ENCODE results near the gene VMP1. TPM values are rescaled to one million over a fixed set of nuclear protein-coding genes. Genes with fewer than 3 reads are reported as not detected.

Gene VMP1
- total and polyA plus RNA-seq, 4 donors: 46.4 to 118 (median 71.6) TPM

GRCh38 chr17:59874376-59874775 lies 166.9 kb downstream of the VMP1 start (continued):
- TF ChIP-seq ZBTB33 (IDR thresholded peaks at IDR 0.05): no peak
- no peak for TF ChIP-seq YY1 (IDR thresholded peaks at IDR 0.05)
- no peak for TF ChIP-seq RAD21 (IDR thresholded peaks at IDR 0.05)
- TF ChIP-seq RXRA (IDR thresholded peaks at IDR 0.05): no peak
- no peak for TF ChIP-seq MAX (IDR thresholded peaks at IDR 0.05)
- TF ChIP-seq FOXA1 (IDR thresholded peaks at IDR 0.05): no peak

GRCh38 chr17:59876107-59876506 lies 168.7 kb downstream of the VMP1 start:
- no peak overlapping the region for H3K9ac ChIP-seq (ENCODE audit: low read depth in 1 of 2, low read length in 2 of 2)
- H3K27me3 ChIP-seq (ENCODE audit: control insufficient read depth in 4 of 4, insufficient read depth in 4 of 4, low read length in 3 of 4): no peaks in the 10 kb centered on the region
- H3K4me1 ChIP-seq (ENCODE audit: control insufficient read depth in 4 of 4, insufficient read depth in 4 of 4, low read length in 3 of 4): no peaks in the 10 kb centered on the region
- no peak overlapping the region for H3K4me3 ChIP-seq (ENCODE audit: low read depth in 1 of 3, low read length in 3 of 3)
- H3K27ac ChIP-seq (ENCODE audit: low read depth in 1 of 2, low read length in 2 of 2): no peak overlapping the region
- WGBS: 69% methylated on average over 3 of the region's 3 CpGs
- no peak for TF ChIP-seq MAX (IDR thresholded peaks at IDR 0.05)
- no peak for TF ChIP-seq TAF1 (conservative IDR thresholded peaks at IDR 0.05)
- TF ChIP-seq GABPA (IDR thresholded peaks at IDR 0.05 in 1 of 2, conservative IDR thresholded peaks at IDR 0.05 in 1 of 2): no peak
- TF ChIP-seq HNF4G (IDR thresholded peaks at IDR 0.05): no peak
- no peak for TF ChIP-seq YY1 (IDR thresholded peaks at IDR 0.05)
- TF ChIP-seq RAD21 (IDR thresholded peaks at IDR 0.05): no peak
- TF ChIP-seq ZBTB33 (IDR thresholded peaks at IDR 0.05): no peak
- no peak for TF ChIP-seq SP1 (IDR thresholded peaks at IDR 0.05)
- no peak for TF ChIP-seq REST (IDR thresholded peaks at IDR 0.05)
- TF ChIP-seq FOXA1 (IDR thresholded peaks at IDR 0.05): no peak
- TF ChIP-seq NR2F2 (IDR thresholded peaks at IDR 0.05): no peak
- TF ChIP-seq HNF4A (conservative IDR thresholded peaks at IDR 0.05): no peak
- TF ChIP-seq EGR1 (IDR thresholded peaks at IDR 0.05; ENCODE audit: low read depth in 2 of 2): no peak
- TF ChIP-seq CTCF (IDR thresholded peaks at IDR 0.05; ENCODE audit: low read depth, low read length, missing input control): no peak
- TF ChIP-seq RXRA (IDR thresholded peaks at IDR 0.05): no peak
- TF ChIP-seq JUND (IDR thresholded peaks at IDR 0.05): no peak
- TF ChIP-seq FOXA2 (IDR thresholded peaks at IDR 0.05): no peak
- TF ChIP-seq ATF3 (IDR thresholded peaks at IDR 0.05): no peak
- no peak for DNase-seq (ENCODE audit: low spot score)
- H3K9me3 ChIP-seq (ENCODE audit: control insufficient read depth in 4 of 4, low read length in 3 of 4): no peaks in the 10 kb centered on the region
- peaks cover 3 to 29% (median 13%) of the 10 kb centered on the region in 4 donors for H3K36me3 ChIP-seq (ENCODE audit: control insufficient read depth in 4 of 4, insufficient read depth in 3 of 4, low read depth in 1 of 4, low read length in 3 of 4)

Data from liver (tissue), 9 donors.